Measurements from ENCODE around the gene TFDP2.
"Not testable (repeated sequence)": the region's sequence is repeated elsewhere in the genome, so short reads cannot be mapped to it uniquely, and the experiment has no call there.

The TFDP2 gene

GRCh38 chr3:142105991-142106390 lies 43.4 kb downstream of the TFDP2 start:
- DNase-seq (ENCODE audit: insufficient read length, low spot score) (no peak), FAIRE-seq (no peak)
- TF ChIP-seq POLR2A (IDR thresholded peaks at IDR 0.05; ENCODE audit: low read depth, low read length) (no peak), TAF1 (IDR thresholded peaks at IDR 0.05; ENCODE audit: low read depth, low read length) (no peak), POLR2AphosphoS5 (IDR thresholded peaks at IDR 0.05; ENCODE audit: low read depth, low read length) (no peak), POU2F2 (IDR thresholded peaks at IDR 0.05; ENCODE audit: low read depth, low read length) (no peak), PAX5 (IDR thresholded peaks at IDR 0.05; ENCODE audit: insufficient read depth, low read length, severe bottlenecking) (no peak), SPI1 (IDR thresholded peaks at IDR 0.05; ENCODE audit: low read depth, low read length) (no peak)

- no peak for FAIRE-seq
- DNase-seq (ENCODE audit: insufficient read length, low spot score): no peak
- TF ChIP-seq PAX5 (IDR thresholded peaks at IDR 0.05; ENCODE audit: insufficient read depth, low read length, severe bottlenecking): no peak
- TF ChIP-seq POLR2A (IDR thresholded peaks at IDR 0.05; ENCODE audit: low read depth, low read length): no peak
- no peak for TF ChIP-seq POU2F2 (IDR thresholded peaks at IDR 0.05; ENCODE audit: low read depth, low read length)
- TF ChIP-seq SPI1 (IDR thresholded peaks at IDR 0.05; ENCODE audit: low read depth, low read length): no peak
- no peak for TF ChIP-seq POLR2AphosphoS5 (IDR thresholded peaks at IDR 0.05; ENCODE audit: low read depth, low read length)
- no peak for TF ChIP-seq TAF1 (IDR thresholded peaks at IDR 0.05; ENCODE audit: low read depth, low read length)
These were observed 44.6 kb downstream of the TFDP2 start for GRCh38 chr3:142104763-142105162.

GRCh38 chr3:142098964-142099363 lies 50.4 kb downstream of the TFDP2 start:
- DNase-seq (ENCODE audit: insufficient read length, low spot score) (no peak), FAIRE-seq (no peak)
- TF ChIP-seq PAX5 (IDR thresholded peaks at IDR 0.05; ENCODE audit: insufficient read depth, low read length, severe bottlenecking) (no peak), POLR2A (IDR thresholded peaks at IDR 0.05; ENCODE audit: low read depth, low read length) (no peak), SPI1 (IDR thresholded peaks at IDR 0.05; ENCODE audit: low read depth, low read length) (peak; percentile 46)

- DNase-seq (ENCODE audit: insufficient read length, low spot score) (no peak), FAIRE-seq (no peak)
- TF ChIP-seq TAF1 (IDR thresholded peaks at IDR 0.05; ENCODE audit: low read depth, low read length) (no peak), POU2F2 (IDR thresholded peaks at IDR 0.05; ENCODE audit: low read depth, low read length) (no peak), PAX5 (IDR thresholded peaks at IDR 0.05; ENCODE audit: insufficient read depth, low read length, severe bottlenecking) (no peak), SPI1 (IDR thresholded peaks at IDR 0.05; ENCODE audit: low read depth, low read length) (no peak), POLR2AphosphoS5 (IDR thresholded peaks at IDR 0.05; ENCODE audit: low read depth, low read length) (no peak), POLR2A (IDR thresholded peaks at IDR 0.05; ENCODE audit: low read depth, low read length) (no peak)
These were observed 52.1 kb downstream of the TFDP2 start for GRCh38 chr3:142097099-142097843.

- no peak for FAIRE-seq
- no peak for TF ChIP-seq POU2F2 (IDR thresholded peaks at IDR 0.05; ENCODE audit: low read depth, low read length)
- TF ChIP-seq POLR2A (IDR thresholded peaks at IDR 0.05; ENCODE audit: low read depth, low read length): no peak
- no peak for TF ChIP-seq POLR2AphosphoS5 (IDR thresholded peaks at IDR 0.05; ENCODE audit: low read depth, low read length)
- TF ChIP-seq SPI1 (IDR thresholded peaks at IDR 0.05; ENCODE audit: low read depth, low read length): no peak
- TF ChIP-seq PAX5 (IDR thresholded peaks at IDR 0.05; ENCODE audit: insufficient read depth, low read length, severe bottlenecking): no peak
- TF ChIP-seq TAF1 (IDR thresholded peaks at IDR 0.05; ENCODE audit: low read depth, low read length): no peak
- DNase-seq (ENCODE audit: insufficient read length, low spot score): no peak
These were observed 53.5 kb downstream of the TFDP2 start for GRCh38 chr3:142095841-142096240.

GRCh38 chr3:142088925-142089324 lies 60.4 kb downstream of the TFDP2 start:
- FAIRE-seq; DNase-seq (ENCODE audit: insufficient read length, low spot score): not testable (repeated sequence)

- no peak for TF ChIP-seq SPI1 (IDR thresholded peaks at IDR 0.05; ENCODE audit: low read depth, low read length)
- no peak for TF ChIP-seq POLR2A (IDR thresholded peaks at IDR 0.05; ENCODE audit: low read depth, low read length)
- TF ChIP-seq PAX5 (IDR thresholded peaks at IDR 0.05; ENCODE audit: insufficient read depth, low read length, severe bottlenecking): no peak
- no peak for TF ChIP-seq POU2F2 (IDR thresholded peaks at IDR 0.05; ENCODE audit: low read depth, low read length)
- no peak for TF ChIP-seq TAF1 (IDR thresholded peaks at IDR 0.05; ENCODE audit: low read depth, low read length)
- no peak for TF ChIP-seq POLR2AphosphoS5 (IDR thresholded peaks at IDR 0.05; ENCODE audit: low read depth, low read length)
- FAIRE-seq (no peak), DNase-seq (ENCODE audit: insufficient read length, low spot score) (no peak)
These were observed 60.8 kb downstream of the TFDP2 start for GRCh38 chr3:142088522-142088921.

- no peak for TF ChIP-seq TAF1 (IDR thresholded peaks at IDR 0.05; ENCODE audit: low read depth, low read length)
- FAIRE-seq: no peak
- DNase-seq (ENCODE audit: insufficient read length, low spot score): no peak
These were observed 61.7 kb downstream of the TFDP2 start for GRCh38 chr3:142087676-142088075.

GRCh38 chr3:142086581-142087090 lies 62.7 kb downstream of the TFDP2 start:
- no peak for DNase-seq (ENCODE audit: insufficient read length, low spot score)
- no peak for TF ChIP-seq POLR2A (IDR thresholded peaks at IDR 0.05; ENCODE audit: low read depth, low read length)
- TF ChIP-seq TAF1 (IDR thresholded peaks at IDR 0.05; ENCODE audit: low read depth, low read length): no peak
- TF ChIP-seq PAX5 (IDR thresholded peaks at IDR 0.05; ENCODE audit: insufficient read depth, low read length, severe bottlenecking): no peak
- TF ChIP-seq POU2F2 (IDR thresholded peaks at IDR 0.05; ENCODE audit: low read depth, low read length): no peak
- no peak for TF ChIP-seq SPI1 (IDR thresholded peaks at IDR 0.05; ENCODE audit: low read depth, low read length)
- TF ChIP-seq POLR2AphosphoS5 (IDR thresholded peaks at IDR 0.05; ENCODE audit: low read depth, low read length): no peak
- no peak for FAIRE-seq

GRCh38 chr3:142081178-142081577 lies 68.2 kb downstream of the TFDP2 start:
- TF ChIP-seq POU2F2 (IDR thresholded peaks at IDR 0.05; ENCODE audit: low read depth, low read length): no peak
- no peak for TF ChIP-seq POLR2A (IDR thresholded peaks at IDR 0.05; ENCODE audit: low read depth, low read length)
- TF ChIP-seq PAX5 (IDR thresholded peaks at IDR 0.05; ENCODE audit: insufficient read depth, low read length, severe bottlenecking): no peak
- no peak for TF ChIP-seq SPI1 (IDR thresholded peaks at IDR 0.05; ENCODE audit: low read depth, low read length)
- TF ChIP-seq POLR2AphosphoS5 (IDR thresholded peaks at IDR 0.05; ENCODE audit: low read depth, low read length): no peak
- TF ChIP-seq TAF1 (IDR thresholded peaks at IDR 0.05; ENCODE audit: low read depth, low read length): no peak
- DNase-seq (ENCODE audit: insufficient read length, low spot score): no peak
- no peak for FAIRE-seq

All from GM12891 (cell line).